Stomach (tissue), 9 donors: ENCODE measurements around the gene FES. TPM values are rescaled to one million over a fixed set of nuclear protein-coding genes. Genes with fewer than 3 reads are reported as not detected.

Experiments
- DNase-seq, 2 donors: peaks; one replicate each; pipeline versions ENCODE4 v3.0.0 to v3.0.0-alpha.2; 2013 to 2019
- H3K27ac ChIP-seq, 5 donors: fragments of 200-600 bp in 4 of 5; sonication (generic) in 4 of 5; one replicate each; pipeline ENCODE4 v1.5.1; 2013 to 2019; ENCODE audit warnings: mild to moderate bottlenecking in 1 of 5, moderate library complexity in 1 of 5
- H3K27me3 ChIP-seq, 3 donors: fragments of 200-600 bp; sonication (generic); one replicate each; pipeline ENCODE4 v1.5.1; 2017 to 2019; ENCODE audit warnings: mixed run types in 1 of 3
- H3K36me3 ChIP-seq, 4 donors: fragments of 200-600 bp; sonication (generic); 1 replicate in 3 of 4; 2 replicates in 1 of 4; pipeline ENCODE4 v1.5.1; 2016 to 2019
- H3K4me1 ChIP-seq, 4 donors: fragments of 200-600 bp; sonication (generic); one replicate each; pipeline ENCODE4 v1.5.1; 2016 to 2019
- H3K4me3 ChIP-seq, 4 donors: fragments of 200-600 bp; sonication (generic) in 3 of 4; one replicate each; pipeline ENCODE4 v1.5.1; 2016 to 2019; ENCODE audit warnings: mild to moderate bottlenecking in 1 of 4
- H3K9me3 ChIP-seq, 4 donors: fragments of 200-600 bp; sonication (generic); one replicate each; pipeline ENCODE4 v1.5.1; 2016 to 2019
- EP300 ChIP-seq: sonication (generic); formaldehyde crosslinking; IDR thresholded peaks from one replicate; pipeline ENCODE4 v1.6.1; 2017; ENCODE audit warnings: antibody characterized with exemption
- POLR2A ChIP-seq, 4 donors: fragments of 450-650 bp; IDR thresholded peaks; one replicate each; pipeline ENCODE4 v1.6.1; 2016; ENCODE audit warnings: antibody characterized with exemption in 4 of 4, control low read depth in 2 of 4, mild to moderate bottlenecking in 1 of 4, moderate library complexity in 1 of 4
- POLR2AphosphoS5 ChIP-seq, 3 donors: sonication (generic); formaldehyde crosslinking; IDR thresholded peaks; one replicate each; pipeline ENCODE4 v1.6.1; 2016; ENCODE audit warnings: antibody characterized with exemption in 3 of 3
- WGBS, 5 donors: extraction: QIAGEN DNeasy Blood & Tissue Kit in 3 of 5; methylation state at CpG; one replicate each; pipeline versions ENCODE4 v1.1.5 to v1.1.7; 2013 to 2018; 5-methylcytosine and 5-hydroxymethylcytosine counted together
- intact Hi-C: fragments of 100-400 bp; cut with DNase I; formaldehyde crosslinking; loops from one replicate; pipeline ENCODE4 v1.15.1; 2023; ENCODE audit warnings: low total_unique reads
- polyA plus RNA-seq, 3 donors: library from polyadenylated mRNA; stranded (reverse); fragments of 200-250 nt; gene quantifications; one replicate each; pipeline ENCODE4 v1.2.3, GENCODE V29; 2013
- total RNA-seq, 5 donors: library from RNA; depleted of rRNA; stranded (reverse); fragments of >200 nt; gene quantifications; one replicate each; pipeline versions ENCODE4 v1.1.0 to v1.2.3, GENCODE V29; 2014 to 2016
- TF ChIP-seq, protein P1 (sequence below), 7 experiments: fragments of 450-650 bp in 4 of 7; fragments of 200-600 bp in 3 of 7; sonication (generic) in 3 of 7; IDR thresholded peaks; one replicate each; pipeline ENCODE4 v1.5.1; 2016 to 2019; ENCODE audit warnings: antibody characterized with exemption in 7 of 7, control low read depth in 2 of 7, mild to moderate bottlenecking in 1 of 7
- donor health status: healthy with polysubstance abuse.
- donor health status: Bipolar disorder and iron deficiency.
- donor health status: healthy.

Gene FES
- total and polyA plus RNA-seq, 8 donors: 8.0 to 49.1 (median 19.2) TPM

DNA sequence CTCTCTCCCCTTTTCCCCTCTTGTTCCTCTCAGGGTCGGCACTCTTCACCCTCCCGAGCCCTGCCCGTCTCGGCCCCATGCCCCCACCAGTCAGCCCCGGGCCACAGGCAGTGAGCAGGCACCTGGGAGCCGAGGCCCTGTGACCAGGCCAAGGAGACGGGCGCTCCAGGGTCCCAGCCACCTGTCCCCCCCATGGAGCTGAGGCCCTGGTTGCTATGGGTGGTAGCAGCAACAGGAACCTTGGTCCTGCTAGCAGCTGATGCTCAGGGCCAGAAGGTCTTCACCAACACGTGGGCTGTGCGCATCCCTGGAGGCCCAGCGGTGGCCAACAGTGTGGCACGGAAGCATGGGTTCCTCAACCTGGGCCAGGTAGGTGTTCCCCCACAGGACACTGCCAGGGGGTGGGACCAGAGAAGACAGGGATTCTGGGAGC, 8.7 kb upstream of the FES start:
- Histone ChIP-seq H3K4me3 (no peak overlapping the region), H3K27ac (no peak overlapping the region), H3K27me3 (no peaks in the 10 kb centered on the region), H3K36me3 (peaks cover 47 to 56% (median 55%) of the 10 kb centered on the region in 4 donors), H3K9me3 (no peaks in the 10 kb centered on the region), H3K4me1 (peaks cover 26 to 40% (median 31%) of the 10 kb centered on the region in 4 donors)
- no peak for DNase-seq
- no peak for TF ChIP-seq POLR2A (IDR thresholded peaks at IDR 0.05)
- no peak for TF ChIP-seq EP300
- TF ChIP-seq, protein P1, sequence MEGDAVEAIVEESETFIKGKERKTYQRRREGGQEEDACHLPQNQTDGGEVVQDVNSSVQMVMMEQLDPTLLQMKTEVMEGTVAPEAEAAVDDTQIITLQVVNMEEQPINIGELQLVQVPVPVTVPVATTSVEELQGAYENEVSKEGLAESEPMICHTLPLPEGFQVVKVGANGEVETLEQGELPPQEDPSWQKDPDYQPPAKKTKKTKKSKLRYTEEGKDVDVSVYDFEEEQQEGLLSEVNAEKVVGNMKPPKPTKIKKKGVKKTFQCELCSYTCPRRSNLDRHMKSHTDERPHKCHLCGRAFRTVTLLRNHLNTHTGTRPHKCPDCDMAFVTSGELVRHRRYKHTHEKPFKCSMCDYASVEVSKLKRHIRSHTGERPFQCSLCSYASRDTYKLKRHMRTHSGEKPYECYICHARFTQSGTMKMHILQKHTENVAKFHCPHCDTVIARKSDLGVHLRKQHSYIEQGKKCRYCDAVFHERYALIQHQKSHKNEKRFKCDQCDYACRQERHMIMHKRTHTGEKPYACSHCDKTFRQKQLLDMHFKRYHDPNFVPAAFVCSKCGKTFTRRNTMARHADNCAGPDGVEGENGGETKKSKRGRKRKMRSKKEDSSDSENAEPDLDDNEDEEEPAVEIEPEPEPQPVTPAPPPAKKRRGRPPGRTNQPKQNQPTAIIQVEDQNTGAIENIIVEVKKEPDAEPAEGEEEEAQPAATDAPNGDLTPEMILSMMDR (IDR thresholded peaks at IDR 0.05): no peak
- TF ChIP-seq POLR2AphosphoS5 (IDR thresholded peaks at IDR 0.05): no peak
- intact Hi-C loops: no loop called here
- WGBS, 5 donors: 90 to 98% (median 94%) methylated on average over 9 to 12 of the region's 12 CpGs

DNA sequence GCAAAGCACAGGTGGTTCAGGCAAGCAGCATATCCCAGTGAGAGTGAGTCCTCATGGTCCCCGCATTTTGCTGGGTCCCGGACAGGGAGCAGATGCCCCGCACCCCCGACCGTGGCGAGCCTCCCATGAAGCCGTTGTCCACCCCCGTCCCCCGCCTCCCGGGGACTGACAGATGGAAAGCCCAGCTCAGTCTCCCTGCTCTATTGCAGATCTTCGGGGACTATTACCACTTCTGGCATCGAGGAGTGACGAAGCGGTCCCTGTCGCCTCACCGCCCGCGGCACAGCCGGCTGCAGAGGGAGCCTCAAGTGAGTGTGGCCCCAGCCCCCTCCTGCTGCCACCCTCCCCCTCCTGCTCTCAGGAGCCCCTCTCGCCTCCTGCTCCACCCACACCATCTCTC, 8.3 kb upstream of the FES start:
- no peak for DNase-seq

DNA sequence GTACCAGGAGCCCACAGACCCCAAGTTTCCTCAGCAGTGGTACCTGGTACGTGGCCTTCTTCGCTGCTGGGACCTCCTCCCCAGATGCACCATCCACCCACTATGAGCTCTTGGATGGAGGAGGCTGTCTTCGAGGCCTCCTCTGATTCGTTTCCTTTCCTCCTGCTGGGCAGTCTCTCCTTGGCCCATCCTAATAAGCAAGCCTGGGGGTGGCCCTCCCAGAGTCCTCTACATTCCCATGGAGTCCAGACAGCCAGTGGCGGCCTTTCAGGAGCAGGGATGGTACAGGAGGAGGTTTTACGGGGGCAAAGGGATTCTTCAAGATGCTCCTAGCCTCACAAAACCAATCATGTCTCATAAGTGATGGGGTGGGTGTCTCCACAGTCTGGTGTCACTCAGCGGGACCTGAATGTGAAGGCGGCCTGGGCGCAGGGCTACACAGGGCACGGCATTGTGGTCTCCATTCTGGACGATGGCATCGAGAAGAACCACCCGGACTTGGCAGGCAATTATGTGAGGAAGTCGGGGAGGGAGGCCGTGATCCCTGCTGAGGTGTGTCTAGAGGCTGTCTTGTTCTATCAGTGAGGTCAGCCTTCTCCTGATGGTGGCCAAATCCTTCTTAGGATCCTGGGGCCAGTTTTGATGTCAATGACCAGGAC, 7.7 kb upstream of the FES start:
- Histone ChIP-seq H3K27ac (no peak overlapping the region), H3K4me3 (no peak overlapping the region), H3K4me1 (peaks cover 23 to 35% (median 26%) of the 10 kb centered on the region in 4 donors), H3K36me3 (peaks cover 58 to 67% (median 66%) of the 10 kb centered on the region in 4 donors), H3K9me3 (no peaks in the 10 kb centered on the region), H3K27me3 (no peaks in the 10 kb centered on the region)
- DNase-seq: no peak
- WGBS, 5 donors: 92 to 96% (median 95%) methylated on average over 15 of the region's 15 CpGs
- intact Hi-C loops: no loop called here
- TF ChIP-seq POLR2AphosphoS5 (IDR thresholded peaks at IDR 0.05): no peak
- no peak for TF ChIP-seq POLR2A (IDR thresholded peaks at IDR 0.05)
- TF ChIP-seq EP300: no peak
- TF ChIP-seq, protein P1 (IDR thresholded peaks at IDR 0.05): no peak

More for the DNA sequence above, 8.3 kb upstream of the FES start:
- H3K27me3 ChIP-seq: no peaks in the 10 kb centered on the region
- no peak overlapping the region for H3K27ac ChIP-seq
- H3K4me3 ChIP-seq: no peak overlapping the region
- TF ChIP-seq, protein P1 (IDR thresholded peaks at IDR 0.05): no peak
- TF ChIP-seq POLR2A (IDR thresholded peaks at IDR 0.05) (no peak), POLR2AphosphoS5 (IDR thresholded peaks at IDR 0.05) (no peak), EP300 (no peak)
- H3K4me1 ChIP-seq: peaks cover 23 to 35% (median 27%) of the 10 kb centered on the region in 4 donors
- peaks cover 52 to 61% (median 60%) of the 10 kb centered on the region in 4 donors for H3K36me3 ChIP-seq
- no peaks in the 10 kb centered on the region for H3K9me3 ChIP-seq
- WGBS, 5 donors: 92 to 96% (median 96%) methylated on average over 16 to 20 of the region's 20 CpGs
- intact Hi-C loops: no loop called here

DNA sequence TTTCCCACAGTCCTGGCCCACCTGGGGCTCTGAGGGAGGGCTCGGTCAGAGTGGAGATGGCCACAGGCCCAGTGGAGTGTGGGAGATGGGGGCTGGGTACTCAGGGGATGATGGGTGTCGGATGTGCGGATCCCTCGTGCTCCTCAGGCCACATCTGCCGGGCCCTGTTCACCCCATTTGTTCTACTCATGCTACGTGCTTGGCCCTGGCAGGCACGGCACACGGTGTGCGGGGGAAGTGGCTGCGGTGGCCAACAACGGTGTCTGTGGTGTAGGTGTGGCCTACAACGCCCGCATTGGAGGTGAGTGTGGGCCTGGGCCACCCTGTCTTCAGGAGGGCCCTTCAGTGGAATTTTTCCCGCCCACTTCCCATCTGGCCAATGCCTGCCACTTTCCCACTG, 7.0 kb upstream of the FES start:
- no peak for DNase-seq
- Histone ChIP-seq H3K4me3 (no peak overlapping the region), H3K9me3 (no peaks in the 10 kb centered on the region), H3K36me3 (peaks cover 63 to 73% (median 72%) of the 10 kb centered on the region in 4 donors), H3K4me1 (peaks cover 22 to 34% (median 24%) of the 10 kb centered on the region in 4 donors), H3K27me3 (no peaks in the 10 kb centered on the region), H3K27ac (no peak overlapping the region)
- no peak for TF ChIP-seq POLR2A (IDR thresholded peaks at IDR 0.05)
- TF ChIP-seq, protein P1 (IDR thresholded peaks at IDR 0.05): no peak
- WGBS, 5 donors: 89 to 94% (median 90%) methylated on average over 11 to 14 of the region's 14 CpGs
- intact Hi-C loops: no loop called here
